SK-N-SH (cell line): ENCODE results near the gene SH3PXD2A. TPM values are rescaled to one million over a fixed set of nuclear protein-coding genes. Genes with fewer than 3 reads are reported as not detected.
A peak's percentile ranks its signal among the peaks of the same experiment; 100 is the strongest.

Experiments used
- CTCF ChIA-PET: fragments of 300-600, 350-600 bp; formaldehyde crosslinking; extraction: SDS; loops from one replicate; lab custom pipeline; 2021; lab: Yijun Ruan, JAX
- POLR2A ChIA-PET: fragments of 350-600 bp; sonication (Branson Sonifier 250); formaldehyde crosslinking; extraction: SDS; loops from one replicate; lab custom pipeline; 2020; ENCODE audit warnings: antibody characterized with exemption, inconsistent platforms; lab: Yijun Ruan, JAX
- DNase-seq: peaks from one replicate; pipeline ENCODE4 v3.0.0; 2012
- H2AFZ ChIP-seq: fragments of 200-600 bp; sonication (generic); 2 replicates; pipeline ENCODE4 v1.8.1; 2016; ENCODE audit warnings: antibody characterized with exemption, mild to moderate bottlenecking, low read depth
- H3F3A ChIP-seq: fragments of 200-600 bp; sonication (generic); replicated peaks from 2 replicates; pipeline ENCODE3; 2016; ENCODE audit warnings: antibody characterized with exemption, mild to moderate bottlenecking; ENCODE audit not compliant: insufficient read depth
- H3K27ac ChIP-seq, 2 experiments: fragments of 200-500 bp in 1 of 2; fragments of 200-600 bp in 1 of 2; sonication (Bioruptor generic) in 1 of 2; sonication (generic), shearing (Covaris generic) in 1 of 2; 2 replicates each; pipeline versions ENCODE4 v1.5.1 to v1.6.1; 2014 to 2016; ENCODE audit warnings: low read depth in 2 of 2, inconsistent platforms in 1 of 2, low read length in 1 of 2, mild to moderate bottlenecking in 1 of 2, mixed read lengths in 1 of 2
- H3K27me3 ChIP-seq: fragments of 200-600 bp; sonication (generic), shearing (Covaris generic); 2 replicates; pipeline ENCODE4 v1.6.1; 2016; ENCODE audit warnings: mixed run types; ENCODE audit not compliant: insufficient read depth
- H3K36me3 ChIP-seq, 2 experiments: fragments of 200-500 bp in 1 of 2; fragments of 200-600 bp in 1 of 2; sonication (Bioruptor generic) in 1 of 2; sonication (generic) in 1 of 2; replicated peaks in 1 of 2; 2 replicates each; pipeline versions ENCODE3 to v1.5.1; 2014 to 2016; ENCODE audit warnings: low read length in 1 of 2, mild to moderate bottlenecking in 1 of 2; ENCODE audit not compliant: insufficient read depth in 2 of 2, control insufficient read depth in 1 of 2
- H3K4me1 ChIP-seq, 2 experiments: fragments of 200-500 bp in 1 of 2; fragments of 200-600 bp in 1 of 2; sonication (Bioruptor generic) in 1 of 2; sonication (generic), shearing (Covaris generic) in 1 of 2; 2 replicates each; pipeline versions ENCODE4 v1.5.1 to v1.6.1; 2014 to 2016; ENCODE audit warnings: low read depth in 1 of 2, low read length in 1 of 2, mixed run types in 1 of 2; ENCODE audit not compliant: insufficient read depth in 2 of 2, control insufficient read depth in 1 of 2
- H3K4me2 ChIP-seq: fragments of 200-600 bp; sonication (generic), shearing (Covaris generic); 2 replicates; pipeline ENCODE4 v1.6.1; 2017; ENCODE audit warnings: mixed run types
- H3K4me3 ChIP-seq, 2 experiments: fragments of 200-500 bp in 1 of 2; fragments of 200-600 bp in 1 of 2; sonication (Bioruptor generic) in 1 of 2; sonication (generic), shearing (Covaris generic) in 1 of 2; 2 replicates each; pipeline versions ENCODE4 v1.5.1 to v1.8.1; 2014 to 2016; ENCODE audit warnings: low read depth in 2 of 2, inconsistent platforms in 1 of 2, low read length in 1 of 2, mild to moderate bottlenecking in 1 of 2, mixed read lengths in 1 of 2, moderate library complexity in 1 of 2
- H3K79me2 ChIP-seq: fragments of 200-600 bp; sonication (generic); 2 replicates; pipeline ENCODE4 v1.8.1; 2017; ENCODE audit warnings: mild to moderate bottlenecking; ENCODE audit not compliant: insufficient read depth
- H3K9ac ChIP-seq: fragments of 200-600 bp; sonication (generic); 2 replicates; pipeline ENCODE4 v1.6.1; 2017; ENCODE audit warnings: mixed run types
- H3K9me2 ChIP-seq: fragments of 200-600 bp; sonication (generic); 2 replicates; pipeline ENCODE4 v1.6.1; 2017; ENCODE audit warnings: mixed run types
- H3K9me3 ChIP-seq: fragments of 200-600 bp; sonication (generic); 2 replicates; pipeline ENCODE4 v1.6.1; 2017; ENCODE audit warnings: mixed run types, mild to moderate bottlenecking, moderate library complexity
- H4K20me1 ChIP-seq: fragments of 200-600 bp; sonication (generic); 2 replicates; pipeline ENCODE4 v1.6.1; 2017; ENCODE audit warnings: mild to moderate bottlenecking, mixed run types; ENCODE audit not compliant: insufficient read depth
- CTCF ChIP-seq: fragments of 200-600 bp; sonication (generic); IDR thresholded peaks from 2 replicates; pipeline ENCODE4 v1.6.1; 2017; ENCODE audit warnings: antibody characterized with exemption, mild to moderate bottlenecking, moderate library complexity
- EZH2phosphoT487 ChIP-seq: fragments of 200-600 bp; sonication (generic); IDR thresholded peaks from 2 replicates; pipeline ENCODE4 v1.6.1; 2017; ENCODE audit warnings: low read depth, mixed run types, mild to moderate bottlenecking, antibody characterized with exemption, moderate library complexity, borderline replicate concordance
- FOSL2 ChIP-seq: IDR thresholded peaks from 2 replicates; pipeline ENCODE4 v1.4.0; 2012; ENCODE audit warnings: low read depth, mild to moderate bottlenecking, moderate library complexity, borderline replicate concordance
- FOXM1 ChIP-seq: IDR thresholded peaks from 2 replicates; pipeline ENCODE4 v1.4.0; 2012; ENCODE audit warnings: low read depth, mild to moderate bottlenecking
- GABPA ChIP-seq: IDR thresholded peaks from 2 replicates; pipeline ENCODE4 v1.4.0; 2012; ENCODE audit warnings: low read depth, mild to moderate bottlenecking
- GATA2 ChIP-seq: sonication (generic); formaldehyde crosslinking; IDR thresholded peaks from 2 replicates; pipeline ENCODE4 v1.5.0; 2020; ENCODE audit warnings: mild to moderate bottlenecking, missing genetic modification reagents
- MAX ChIP-seq: IDR thresholded peaks from 2 replicates; pipeline ENCODE4 v1.4.0; 2012; ENCODE audit warnings: low read depth
- MEF2A ChIP-seq: IDR thresholded peaks from 2 replicates; pipeline ENCODE4 v1.4.0; 2012; ENCODE audit warnings: low read depth, borderline replicate concordance
- MXI1 ChIP-seq: IDR thresholded peaks from 2 replicates; pipeline ENCODE4 v1.6.1; 2012; ENCODE audit warnings: mild to moderate bottlenecking, low read depth, low read length, improper control_type of control experiment
- NRF1 ChIP-seq: IDR thresholded peaks from 2 replicates; pipeline ENCODE4 v1.6.1; 2012; ENCODE audit warnings: low read depth, mild to moderate bottlenecking, low read length
- PBX3 ChIP-seq: IDR thresholded peaks from 2 replicates; pipeline ENCODE4; 2012
- POLR2AphosphoS5 ChIP-seq: IDR thresholded peaks from 2 replicates; pipeline ENCODE4 v1.6.1; 2012; ENCODE audit warnings: low read depth, low read length
- RCOR1 ChIP-seq: fragments of 150-350 bp; IDR thresholded peaks from 2 replicates; pipeline ENCODE4 v1.6.1; 2017; ENCODE audit warnings: antibody characterized with exemption, low read length
- TCF12 ChIP-seq: IDR thresholded peaks from 2 replicates; pipeline ENCODE4 v1.4.0; 2012
- USF2 ChIP-seq: fragments of 150-350 bp; IDR thresholded peaks from 2 replicates; pipeline ENCODE4 v1.6.1; 2017; ENCODE audit warnings: antibody characterized with exemption, low read length, low read depth, borderline replicate concordance
- WGBS: methylation state at CpG from one replicate; pipeline ENCODE4 v1.1.6; 2017; ENCODE audit warnings: low lambda C conversion rate; 5-methylcytosine and 5-hydroxymethylcytosine counted together
- polyA plus RNA-seq, 3 experiments: library from polyadenylated mRNA; depleted of rRNA; stranded (reverse); fragments of >200 nt; gene quantifications; 2 replicates each; pipeline ENCODE4 v1.2.3, GENCODE V29; 2012

The SH3PXD2A gene
- polyA plus RNA-seq, 1 of the 3 experiments (the other 2 are of a cell fraction) = 2.5 TPM

GRCh38 chr10:103620891-103621782 is 234.2 kb downstream of the SH3PXD2A start (continued):
- TF ChIP-seq CTCF = no peak
- no peak for TF ChIP-seq USF2
- no peak for TF ChIP-seq FOXM1
- TF ChIP-seq FOSL2 = no peak
- TF ChIP-seq MAX = no peak
- no peak for TF ChIP-seq MEF2A

- ChIA-PET CTCF (interaction anchor here (0.6 to 4.4 kb wide), 9 partner anchors 10 to 92 kb away, joined by 3 to 26 read pairs (median 4); no protein-coding TSS in a partner anchor), POLR2A (interaction anchor here (1.4 kb wide), 1 partner anchor 58 kb away, joined by 3 read pairs; no protein-coding TSS in a partner anchor)
- H3K4me2 ChIP-seq = no peak overlapping the region
- DNase-seq = no peak
- no peak overlapping the region for H2AFZ ChIP-seq
- no peaks in the 10 kb centered on the region for H3K79me2 ChIP-seq
- WGBS = 96% methylated on average over 7 of the region's 7 CpGs
- H3K27me3 ChIP-seq = no peaks in the 10 kb centered on the region
- peak overlapping the region in 1 of 2 experiments; percentile 99; a peak in 2 of 4 replicates for H3K27ac ChIP-seq
- H3K4me1 ChIP-seq = peaks cover 6 to 99% of the 10 kb centered on the region in 2 experiments; a peak in 3 of 4 replicates
- H3K9me2 ChIP-seq = no peaks in the 10 kb centered on the region
- H3K4me3 ChIP-seq = no peak overlapping the region
- no peak overlapping the region for H3K9ac ChIP-seq
- H3K36me3 ChIP-seq = peaks cover 0 to 2% of the 10 kb centered on the region in 2 experiments
- H3K9me3 ChIP-seq = no peaks in the 10 kb centered on the region
- no peaks in the 10 kb centered on the region for H3F3A ChIP-seq
- TF ChIP-seq TCF12 = no peak
- no peak for TF ChIP-seq GABPA
- TF ChIP-seq RCOR1 = no peak
- TF ChIP-seq MXI1 = no peak
- TF ChIP-seq FOXM1 = no peak
- TF ChIP-seq MEF2A = no peak
- TF ChIP-seq PBX3 = no peak
- TF ChIP-seq GATA2 = no peak
- no peak for TF ChIP-seq CTCF
- no peak for TF ChIP-seq EZH2phosphoT487
- no peak for TF ChIP-seq POLR2AphosphoS5
- TF ChIP-seq MAX = no peak
- no peak for TF ChIP-seq NRF1
- H4K20me1 ChIP-seq = no peaks in the 10 kb centered on the region
These were observed 235.0 kb downstream of the SH3PXD2A start for GRCh38 chr10:103620352-103620740.
